OCI-LY7 (cell line): ENCODE data around the gene GALNT14.

ENCODE experiments used
- EZH2phosphoT487 ChIP-seq: fragments of 200-600 bp; sonication (generic); IDR thresholded peaks from 2 replicates; pipeline ENCODE4 v1.6.1; 2018; ENCODE audit warnings: low read depth, borderline replicate concordance, mild to moderate bottlenecking, mixed run types, antibody characterized with exemption, low read length, moderate library complexity, mixed read lengths
- TF ChIP-seq, protein P1 (sequence below): fragments of 200-600 bp; sonication (generic); conservative IDR thresholded peaks from 2 replicates; pipeline ENCODE4 v1.5.1; 2014; ENCODE audit warnings: mild to moderate bottlenecking, antibody characterized with exemption, low read length, moderate library complexity, mixed read lengths

GRCh38 chr2:31132786-31133185 lies 5.5 kb downstream of the GALNT14 start:
- TF ChIP-seq, protein P1, sequence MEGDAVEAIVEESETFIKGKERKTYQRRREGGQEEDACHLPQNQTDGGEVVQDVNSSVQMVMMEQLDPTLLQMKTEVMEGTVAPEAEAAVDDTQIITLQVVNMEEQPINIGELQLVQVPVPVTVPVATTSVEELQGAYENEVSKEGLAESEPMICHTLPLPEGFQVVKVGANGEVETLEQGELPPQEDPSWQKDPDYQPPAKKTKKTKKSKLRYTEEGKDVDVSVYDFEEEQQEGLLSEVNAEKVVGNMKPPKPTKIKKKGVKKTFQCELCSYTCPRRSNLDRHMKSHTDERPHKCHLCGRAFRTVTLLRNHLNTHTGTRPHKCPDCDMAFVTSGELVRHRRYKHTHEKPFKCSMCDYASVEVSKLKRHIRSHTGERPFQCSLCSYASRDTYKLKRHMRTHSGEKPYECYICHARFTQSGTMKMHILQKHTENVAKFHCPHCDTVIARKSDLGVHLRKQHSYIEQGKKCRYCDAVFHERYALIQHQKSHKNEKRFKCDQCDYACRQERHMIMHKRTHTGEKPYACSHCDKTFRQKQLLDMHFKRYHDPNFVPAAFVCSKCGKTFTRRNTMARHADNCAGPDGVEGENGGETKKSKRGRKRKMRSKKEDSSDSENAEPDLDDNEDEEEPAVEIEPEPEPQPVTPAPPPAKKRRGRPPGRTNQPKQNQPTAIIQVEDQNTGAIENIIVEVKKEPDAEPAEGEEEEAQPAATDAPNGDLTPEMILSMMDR = no peak
- TF ChIP-seq EZH2phosphoT487 = no peak
